CD4-positive, alpha-beta T cell (primary cell): ENCODE measurements around the gene FJX1. TPM values are rescaled to one million over a fixed set of nuclear protein-coding genes. Genes with fewer than 3 reads are reported as not detected.

ENCODE experiments used
- total RNA-seq, 174 experiments: library from RNA in 2 of 174; stranded (reverse) in 2 of 174; gene quantifications; one replicate each; pipeline ENCODE4 v1.2.3 and lab custom pipeline; 2021 to 2026

Gene FJX1
- total RNA-seq, 2 experiments from 2014 or later, result not detected

Other genes with a start within 250 kb of the FJX1 start
- gene SLC1A2, start 198.9 kb upstream of the FJX1 start, total RNA-seq, result not detected
- not detected for gene PAMR1, start 92.8 kb upstream of the FJX1 start, total RNA-seq
- gene TRIM44, start 44.3 kb downstream of the FJX1 start, total RNA-seq, result 10 to 100 TPM; 32.1 to 36.7 TPM